Panc1 (cell line): ENCODE measurements around the gene SETD1A.

Experiments used
- POLR2AphosphoS5 ChIP-seq: IDR thresholded peaks from 2 replicates; pipeline ENCODE4 v1.6.1; 2012; ENCODE audit warnings: mild to moderate bottlenecking, low read depth, low read length, moderate library complexity
- TF ChIP-seq, protein P1 (sequence below): fragments of 450-650 bp; IDR thresholded peaks from 2 replicates; pipeline ENCODE4 v1.5.1; 2017; ENCODE audit warnings: mild to moderate bottlenecking

DNA sequence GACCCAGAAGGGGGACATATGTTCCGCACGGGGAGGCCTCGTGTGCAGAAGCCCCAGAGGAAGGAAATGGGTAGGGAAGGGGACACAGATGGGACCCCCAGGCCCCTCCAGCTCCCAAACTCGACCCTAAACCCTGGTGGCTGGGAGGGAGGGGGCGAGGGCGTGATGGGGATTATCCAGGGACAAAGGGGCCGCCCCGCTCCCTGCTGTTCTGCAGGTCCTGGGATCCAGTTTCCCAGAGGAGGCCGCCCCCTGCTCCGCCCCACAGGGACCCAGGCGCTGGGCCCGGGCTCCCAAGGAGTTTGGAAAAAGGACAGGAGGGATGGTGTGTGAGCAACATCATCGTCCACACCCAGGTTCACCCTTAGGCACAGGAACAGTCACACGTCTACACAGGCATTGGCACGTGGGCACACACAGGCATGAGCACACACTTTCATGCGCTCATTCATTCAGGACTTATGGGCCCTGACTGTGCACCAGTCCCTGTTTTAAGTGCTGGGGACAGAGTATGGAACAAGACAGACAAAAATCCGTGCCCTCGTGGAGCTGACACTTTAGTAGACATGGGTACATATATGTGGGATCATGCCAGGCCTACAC, 47.0 kb upstream of the SETD1A start:
- TF ChIP-seq, protein P1, sequence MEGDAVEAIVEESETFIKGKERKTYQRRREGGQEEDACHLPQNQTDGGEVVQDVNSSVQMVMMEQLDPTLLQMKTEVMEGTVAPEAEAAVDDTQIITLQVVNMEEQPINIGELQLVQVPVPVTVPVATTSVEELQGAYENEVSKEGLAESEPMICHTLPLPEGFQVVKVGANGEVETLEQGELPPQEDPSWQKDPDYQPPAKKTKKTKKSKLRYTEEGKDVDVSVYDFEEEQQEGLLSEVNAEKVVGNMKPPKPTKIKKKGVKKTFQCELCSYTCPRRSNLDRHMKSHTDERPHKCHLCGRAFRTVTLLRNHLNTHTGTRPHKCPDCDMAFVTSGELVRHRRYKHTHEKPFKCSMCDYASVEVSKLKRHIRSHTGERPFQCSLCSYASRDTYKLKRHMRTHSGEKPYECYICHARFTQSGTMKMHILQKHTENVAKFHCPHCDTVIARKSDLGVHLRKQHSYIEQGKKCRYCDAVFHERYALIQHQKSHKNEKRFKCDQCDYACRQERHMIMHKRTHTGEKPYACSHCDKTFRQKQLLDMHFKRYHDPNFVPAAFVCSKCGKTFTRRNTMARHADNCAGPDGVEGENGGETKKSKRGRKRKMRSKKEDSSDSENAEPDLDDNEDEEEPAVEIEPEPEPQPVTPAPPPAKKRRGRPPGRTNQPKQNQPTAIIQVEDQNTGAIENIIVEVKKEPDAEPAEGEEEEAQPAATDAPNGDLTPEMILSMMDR, result no peak
- no peak for TF ChIP-seq POLR2AphosphoS5
